Endothelial cell (in vitro differentiated cells): Measurements from ENCODE around the gene NT5DC3. TPM values are rescaled to one million over a fixed set of nuclear protein-coding genes. Genes with fewer than 3 reads are reported as not detected.
A peak's percentile ranks its signal among the peaks of the same experiment; 100 is the strongest.

Experiments
- DNase-seq: peaks from one replicate; pipeline ENCODE4 v3.0.0; 2021; ENCODE audit warnings: low spot score
- H3K27ac Mint-ChIP-seq: one replicate; pipeline ENCODE4 v1.8.0; 2021; ENCODE audit warnings: mixed read lengths, inconsistent platforms; ENCODE audit not compliant: unreplicated experiment
- H3K27me3 Mint-ChIP-seq: one replicate; pipeline ENCODE4 v1.8.0; 2021; ENCODE audit warnings: mild to moderate bottlenecking, moderate library complexity, mixed read lengths, inconsistent platforms; ENCODE audit not compliant: unreplicated experiment
- H3K36me3 Mint-ChIP-seq: one replicate; pipeline ENCODE4 v1.8.0; 2021; ENCODE audit warnings: mild to moderate bottlenecking, low read depth, mixed read lengths, inconsistent platforms; ENCODE audit not compliant: unreplicated experiment
- H3K4me1 Mint-ChIP-seq: one replicate; pipeline ENCODE4 v1.8.0; 2021; ENCODE audit warnings: mild to moderate bottlenecking, mixed read lengths, inconsistent platforms; ENCODE audit not compliant: unreplicated experiment
- H3K4me3 Mint-ChIP-seq: one replicate; pipeline ENCODE4 v1.8.0; 2021; ENCODE audit warnings: mild to moderate bottlenecking, mixed read lengths, inconsistent platforms; ENCODE audit not compliant: unreplicated experiment
- H3K9me3 Mint-ChIP-seq: one replicate; pipeline ENCODE4 v1.8.0; 2021; ENCODE audit warnings: mixed read lengths, inconsistent platforms; ENCODE audit not compliant: unreplicated experiment
- total RNA-seq: library from RNA; stranded (reverse); fragmentation: NEBNext Ultra II Directional; extraction: Animal tissue kit (Norgen Biotek cat#: 25700); gene quantifications from one replicate; pipeline ENCODE4 v1.2.1, GENCODE V29; 2021; ENCODE audit not compliant: unreplicated experiment
- TF ChIP-seq, protein P1 (sequence below): fragments of 200-600 bp; sonication (generic); IDR thresholded peaks from one replicate; pipeline ENCODE4 v1.5.0; 2021; ENCODE audit warnings: antibody characterized with exemption; ENCODE audit not compliant: unreplicated experiment

The NT5DC3 gene
- total RNA-seq, 1 donor from 2014 or later, result 1.3 TPM

DNA sequence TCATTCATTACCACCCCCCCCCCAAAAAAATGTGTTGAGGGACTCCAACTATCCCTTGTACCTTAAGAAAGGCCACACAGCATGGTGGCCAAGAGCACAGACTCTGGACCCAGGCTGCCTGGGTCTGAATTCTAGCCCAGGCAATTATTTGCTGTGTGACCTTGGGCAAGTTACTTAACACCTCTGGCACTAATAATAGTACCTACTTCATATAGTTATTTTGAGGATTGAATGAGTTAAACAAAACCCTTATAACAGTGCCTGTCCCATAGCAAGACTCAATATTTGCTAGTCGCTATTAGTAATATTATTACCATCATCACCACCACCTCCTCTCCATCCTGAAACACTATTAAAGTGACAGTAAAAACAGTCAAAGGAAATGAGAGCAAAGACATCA lies 37.2 kb downstream of the NT5DC3 start:
- peaks cover 15% of the 10 kb centered on the region for H3K4me1 Mint-ChIP-seq
- no peak for DNase-seq
- no peak overlapping the region for H3K27ac Mint-ChIP-seq
- TF ChIP-seq, protein P1, sequence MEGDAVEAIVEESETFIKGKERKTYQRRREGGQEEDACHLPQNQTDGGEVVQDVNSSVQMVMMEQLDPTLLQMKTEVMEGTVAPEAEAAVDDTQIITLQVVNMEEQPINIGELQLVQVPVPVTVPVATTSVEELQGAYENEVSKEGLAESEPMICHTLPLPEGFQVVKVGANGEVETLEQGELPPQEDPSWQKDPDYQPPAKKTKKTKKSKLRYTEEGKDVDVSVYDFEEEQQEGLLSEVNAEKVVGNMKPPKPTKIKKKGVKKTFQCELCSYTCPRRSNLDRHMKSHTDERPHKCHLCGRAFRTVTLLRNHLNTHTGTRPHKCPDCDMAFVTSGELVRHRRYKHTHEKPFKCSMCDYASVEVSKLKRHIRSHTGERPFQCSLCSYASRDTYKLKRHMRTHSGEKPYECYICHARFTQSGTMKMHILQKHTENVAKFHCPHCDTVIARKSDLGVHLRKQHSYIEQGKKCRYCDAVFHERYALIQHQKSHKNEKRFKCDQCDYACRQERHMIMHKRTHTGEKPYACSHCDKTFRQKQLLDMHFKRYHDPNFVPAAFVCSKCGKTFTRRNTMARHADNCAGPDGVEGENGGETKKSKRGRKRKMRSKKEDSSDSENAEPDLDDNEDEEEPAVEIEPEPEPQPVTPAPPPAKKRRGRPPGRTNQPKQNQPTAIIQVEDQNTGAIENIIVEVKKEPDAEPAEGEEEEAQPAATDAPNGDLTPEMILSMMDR, result no peak
- H3K27me3 Mint-ChIP-seq, result no peaks in the 10 kb centered on the region
- no peak overlapping the region for H3K4me3 Mint-ChIP-seq
- no peaks in the 10 kb centered on the region for H3K36me3 Mint-ChIP-seq
- H3K9me3 Mint-ChIP-seq, result no peaks in the 10 kb centered on the region

DNA sequence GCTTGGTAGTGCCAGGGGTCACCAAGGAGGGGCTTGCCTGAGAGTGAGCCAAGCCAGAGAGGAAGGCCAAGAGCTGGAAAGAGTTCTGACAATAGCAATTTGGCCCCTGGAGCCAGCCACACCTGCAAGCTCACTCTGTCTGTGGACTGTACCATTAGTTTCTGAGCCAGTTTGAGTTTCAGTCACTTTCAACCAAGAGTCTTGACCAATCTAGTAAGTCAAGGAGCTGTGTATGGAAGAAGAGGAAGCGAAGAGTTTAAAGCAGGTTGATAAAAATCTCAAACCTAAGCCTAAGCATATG lies 38.5 kb downstream of the NT5DC3 start:
- TF ChIP-seq, protein P1, result no peak
- DNase-seq, result no peak
- peaks cover 15% of the 10 kb centered on the region for H3K4me1 Mint-ChIP-seq
- no peaks in the 10 kb centered on the region for H3K27me3 Mint-ChIP-seq
- H3K4me3 Mint-ChIP-seq, result no peak overlapping the region
- H3K9me3 Mint-ChIP-seq, result no peaks in the 10 kb centered on the region
- no peak overlapping the region for H3K27ac Mint-ChIP-seq
- H3K36me3 Mint-ChIP-seq, result no peaks in the 10 kb centered on the region

DNA sequence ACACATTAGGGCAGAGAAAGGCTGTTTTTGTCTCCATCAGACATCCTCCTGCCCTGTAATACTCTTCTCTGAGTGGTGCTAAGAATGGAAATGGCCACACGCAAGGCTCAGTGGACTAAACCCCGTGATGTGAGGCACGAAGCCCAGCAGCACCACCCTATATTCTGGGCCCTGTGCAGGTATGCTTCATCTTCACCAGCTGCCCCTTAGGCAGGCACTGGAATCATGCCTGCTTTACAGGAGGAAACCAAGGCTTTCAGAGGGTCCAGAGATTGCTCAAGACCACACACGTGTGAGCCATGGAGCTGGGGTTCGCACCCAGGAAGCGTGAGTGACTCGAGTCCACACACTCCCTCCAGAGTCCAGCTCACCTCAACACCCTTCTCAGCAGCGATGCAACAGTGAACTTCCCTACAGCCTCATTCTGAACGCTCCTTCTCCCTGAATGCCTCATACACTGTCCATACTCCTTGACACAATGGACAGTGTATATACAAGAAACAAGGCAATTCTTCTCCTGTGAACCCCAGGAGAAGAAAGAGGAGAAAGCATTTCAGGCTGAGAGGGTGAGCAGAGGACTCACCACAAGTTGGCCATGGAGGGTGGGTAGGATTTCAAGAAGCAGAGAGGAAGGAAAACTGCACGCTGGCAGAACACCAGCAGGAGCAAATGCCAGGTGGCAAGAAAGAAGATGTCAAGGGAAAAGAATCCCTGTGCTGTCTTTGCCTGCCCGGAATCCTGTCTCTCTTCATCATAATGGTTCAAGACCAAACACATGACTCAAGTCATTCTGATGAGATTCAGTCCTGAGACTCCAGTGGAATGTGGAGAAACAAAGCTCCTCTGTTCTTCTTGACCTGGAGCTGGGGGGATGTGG lies 39.1 kb downstream of the NT5DC3 start:
- TF ChIP-seq, protein P1, result no peak
- Mint-ChIP-seq H3K4me1 (peaks cover 15% of the 10 kb centered on the region), H3K36me3 (no peaks in the 10 kb centered on the region), H3K27ac (no peak overlapping the region), H3K9me3 (no peaks in the 10 kb centered on the region), H3K4me3 (no peak overlapping the region), H3K27me3 (peaks cover 2% of the 10 kb centered on the region)
- no peak for DNase-seq

DNA sequence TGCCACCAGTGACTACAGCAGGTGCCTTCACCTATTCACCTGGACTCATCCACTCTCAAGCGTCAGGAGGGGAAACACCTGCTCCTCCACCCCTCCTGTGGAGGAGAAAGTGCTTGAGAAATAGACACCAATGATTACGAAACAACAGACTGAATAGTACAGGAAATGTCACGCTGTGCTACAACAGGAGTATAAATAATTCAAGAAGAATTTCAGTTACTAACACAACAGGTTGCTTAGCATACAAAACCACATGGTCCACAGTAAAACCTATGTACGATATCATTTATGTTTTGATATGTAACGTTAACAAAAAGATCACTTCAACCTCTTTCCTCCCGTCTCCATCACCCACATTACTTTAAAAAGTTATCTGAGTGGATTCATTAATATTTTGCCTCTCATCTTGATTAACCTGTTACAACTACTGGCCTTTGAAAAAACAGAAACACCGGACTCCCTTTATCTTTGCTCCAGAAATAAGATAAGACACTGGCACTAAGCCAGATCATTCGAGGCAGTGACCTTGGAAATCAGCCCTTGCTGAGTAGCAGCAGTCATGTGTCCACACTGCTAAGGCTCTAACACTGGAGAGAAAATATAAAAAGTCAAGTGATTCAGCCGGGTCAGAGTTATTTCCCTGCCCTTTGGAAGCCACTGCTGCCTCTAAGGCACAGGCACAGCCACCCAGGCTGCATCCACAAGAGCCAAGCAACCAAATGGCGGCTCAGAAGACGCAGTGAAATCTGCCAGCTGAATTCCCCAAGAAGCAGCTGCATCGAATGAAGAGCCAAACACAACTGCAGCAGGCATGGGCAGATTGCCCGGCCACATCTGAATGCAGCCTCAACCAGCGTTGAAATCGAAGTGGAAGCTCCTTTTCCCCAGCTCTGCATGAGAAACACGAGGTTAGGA lies 40.9 kb downstream of the NT5DC3 start:
- Mint-ChIP-seq H3K9me3 (no peaks in the 10 kb centered on the region), H3K4me1 (peaks cover 15% of the 10 kb centered on the region), H3K27me3 (peaks cover 2% of the 10 kb centered on the region), H3K36me3 (no peaks in the 10 kb centered on the region), H3K27ac (peak overlapping the region; percentile 17), H3K4me3 (no peak overlapping the region)
- no peak for DNase-seq
- TF ChIP-seq, protein P1, result no peak

DNA sequence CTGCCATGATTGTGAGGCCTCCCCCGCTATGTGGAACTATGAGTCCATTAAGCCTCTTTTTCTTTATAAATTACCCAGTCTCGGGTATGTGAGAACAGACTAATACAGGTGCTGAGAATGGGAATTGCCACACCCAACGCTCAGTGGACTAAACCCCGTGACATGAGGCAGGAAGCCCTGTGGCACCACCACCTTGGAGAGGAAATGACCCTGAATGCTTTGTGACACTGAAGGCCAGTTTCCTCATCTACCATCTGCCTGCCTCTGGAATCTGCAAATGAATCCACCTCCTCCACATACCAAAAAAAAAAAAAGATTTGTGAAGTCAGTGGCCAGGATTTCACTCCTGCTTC lies 41.6 kb downstream of the NT5DC3 start:
- H3K4me3 Mint-ChIP-seq, result no peak overlapping the region
- H3K4me1 Mint-ChIP-seq, result peaks cover 15% of the 10 kb centered on the region
- no peaks in the 10 kb centered on the region for H3K36me3 Mint-ChIP-seq
- TF ChIP-seq, protein P1, result no peak
- H3K27me3 Mint-ChIP-seq, result peaks cover 2% of the 10 kb centered on the region
- DNase-seq, result no peak
- peak overlapping the region; percentile 45 for H3K27ac Mint-ChIP-seq
- no peaks in the 10 kb centered on the region for H3K9me3 Mint-ChIP-seq
